Hepatic stellate cell (primary cell): ENCODE measurements around the gene ME3.
A peak's percentile ranks its signal among the peaks of the same experiment; 100 is the strongest.
"Not testable (repeated sequence)": the region's sequence is repeated elsewhere in the genome, so short reads cannot be mapped to it uniquely, and the experiment has no call there.

Source experiments
- DNase-seq: peaks from one replicate; pipeline ENCODE4 v3.0.0; 2011; ENCODE audit warnings: low spot score

Gene ME3

GRCh38 chr11:86423488-86423887, 248.9 kb downstream of the ME3 start:
- not testable (repeated sequence) for DNase-seq

GRCh38 chr11:86422371-86422770, 250.0 kb downstream of the ME3 start:
- no peak for DNase-seq

DNA sequence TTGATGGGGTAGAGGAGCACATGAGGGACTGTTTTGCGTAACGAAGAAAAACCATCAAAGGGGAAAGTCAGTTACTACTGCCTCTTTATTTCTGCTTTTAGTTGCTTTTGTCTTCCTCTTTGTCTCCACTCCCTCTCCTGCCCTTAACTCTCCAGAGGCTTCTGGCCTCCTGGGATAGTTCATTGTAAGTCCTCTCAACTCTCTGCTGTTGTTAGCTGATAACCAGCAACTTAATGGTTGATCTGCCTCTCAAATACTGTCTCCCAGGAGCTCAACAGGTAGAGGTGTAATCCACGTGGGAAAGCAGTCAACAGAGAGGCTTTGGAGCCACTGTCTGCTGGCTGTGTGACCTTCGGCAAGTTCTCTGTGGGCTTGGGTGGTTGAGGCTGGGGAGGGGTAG, 250.5 kb downstream of the ME3 start:
- no peak for DNase-seq

GRCh38 chr11:86418917-86419316, 253.5 kb downstream of the ME3 start:
- DNase-seq, result no peak

- no peak for DNase-seq
Measured at GRCh38 chr11:86418513-86418912, 253.9 kb downstream of the ME3 start.

GRCh38 chr11:86418106-86418505, 254.3 kb downstream of the ME3 start:
- DNase-seq, result no peak

GRCh38 chr11:86416951-86417350, 255.5 kb downstream of the ME3 start:
- DNase-seq, result not testable (repeated sequence)

- no peak for DNase-seq
Measured at GRCh38 chr11:86416494-86416893, 255.9 kb downstream of the ME3 start.

DNA sequence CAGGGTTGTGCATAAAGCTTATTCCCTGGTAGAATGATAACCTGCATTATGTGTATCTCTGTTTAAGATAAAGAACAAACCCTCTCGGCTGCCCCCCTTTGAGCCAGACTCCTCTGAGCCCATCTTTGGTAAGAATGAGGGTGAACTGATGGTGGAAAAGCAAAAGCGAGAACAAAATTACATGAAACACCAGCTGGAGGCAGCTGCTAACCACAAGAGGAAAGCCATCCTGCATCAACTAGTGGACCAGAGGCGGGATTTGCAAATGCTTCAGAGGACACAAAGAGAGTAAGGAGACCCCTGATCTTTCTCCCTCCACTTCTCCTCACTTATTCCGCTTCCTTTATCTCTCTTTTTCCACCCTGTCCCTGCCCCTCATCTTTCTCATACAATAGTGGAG, 257.4 kb downstream of the ME3 start:
- DNase-seq, result no peak

DNA sequence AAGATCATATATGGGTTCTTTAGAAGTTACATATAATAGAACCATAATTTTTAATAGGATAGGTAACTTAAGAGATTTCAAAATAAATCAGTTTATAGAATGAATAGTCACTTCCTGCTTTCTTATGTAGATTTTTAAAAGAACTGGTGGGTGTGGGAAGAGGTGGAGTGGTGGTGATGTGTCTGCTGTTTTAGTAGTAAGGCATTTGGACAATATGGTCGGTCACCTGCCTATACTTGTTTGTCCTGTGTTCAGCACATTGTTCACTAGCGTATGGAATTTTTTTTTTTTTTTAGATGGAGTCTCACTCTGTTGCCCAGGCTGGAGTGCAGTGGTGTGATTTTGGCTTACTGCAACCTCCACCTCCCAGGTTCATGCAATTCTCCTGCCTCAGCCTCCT, 258.4 kb downstream of the ME3 start:
- no peak for DNase-seq

DNA sequence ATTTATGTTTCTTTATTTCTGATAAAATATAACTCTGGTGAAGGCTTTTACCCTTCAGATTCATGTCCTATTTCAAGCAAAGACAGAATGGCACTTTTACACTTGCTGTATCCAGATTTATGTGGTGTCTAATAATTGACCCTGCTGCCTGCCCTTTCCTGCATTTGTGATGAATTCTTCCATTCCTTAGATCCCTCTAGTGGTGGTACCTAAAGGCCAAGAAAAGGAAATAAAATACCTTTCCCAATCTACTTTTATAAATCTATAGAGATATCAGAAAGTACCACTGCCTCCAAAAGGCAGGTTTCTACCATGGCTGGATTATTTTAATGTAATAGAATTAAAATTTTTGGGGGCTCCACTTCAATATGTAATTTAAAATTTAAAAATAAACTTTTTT, 263.6 kb downstream of the ME3 start:
- no peak for DNase-seq

DNA sequence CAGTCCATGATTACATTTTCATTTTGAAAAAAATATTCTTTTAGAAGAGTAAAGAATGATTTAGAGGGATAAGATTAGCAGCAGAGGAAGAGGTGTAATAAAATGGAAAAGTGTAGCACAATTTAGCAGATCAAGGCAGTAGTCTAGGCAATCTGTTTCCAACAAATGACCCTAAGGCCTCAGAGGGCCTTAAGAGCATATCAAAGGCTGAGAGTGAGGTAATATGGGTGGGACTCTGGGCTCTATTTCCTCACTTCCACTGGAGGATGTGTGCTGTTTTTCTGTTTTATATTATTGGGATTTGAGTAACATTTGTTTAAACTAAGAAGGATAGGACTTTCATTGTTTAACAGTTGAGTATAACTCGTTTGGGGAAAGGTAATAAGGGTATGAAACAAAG, 269.0 kb downstream of the ME3 start:
- no peak for DNase-seq

DNA sequence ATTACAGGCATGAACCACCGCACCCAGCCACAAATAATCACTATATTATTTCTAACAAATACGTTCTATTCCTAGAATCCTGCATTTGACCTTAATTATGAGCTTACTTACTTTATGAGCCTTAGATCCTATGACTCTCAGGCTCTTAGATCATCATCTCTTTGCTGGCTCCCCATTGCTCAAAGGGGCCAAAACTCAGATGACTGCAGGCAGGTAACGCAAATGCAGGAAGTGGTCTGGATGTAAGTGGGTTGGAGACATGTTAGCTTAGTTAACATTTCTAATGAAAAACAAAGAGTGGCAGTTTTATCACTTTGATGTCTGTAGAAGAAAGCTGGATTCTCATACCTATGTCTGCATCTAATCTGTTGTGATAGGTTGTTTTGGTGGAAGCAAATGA, 274.3 kb downstream of the ME3 start:
- no peak for DNase-seq

DNA sequence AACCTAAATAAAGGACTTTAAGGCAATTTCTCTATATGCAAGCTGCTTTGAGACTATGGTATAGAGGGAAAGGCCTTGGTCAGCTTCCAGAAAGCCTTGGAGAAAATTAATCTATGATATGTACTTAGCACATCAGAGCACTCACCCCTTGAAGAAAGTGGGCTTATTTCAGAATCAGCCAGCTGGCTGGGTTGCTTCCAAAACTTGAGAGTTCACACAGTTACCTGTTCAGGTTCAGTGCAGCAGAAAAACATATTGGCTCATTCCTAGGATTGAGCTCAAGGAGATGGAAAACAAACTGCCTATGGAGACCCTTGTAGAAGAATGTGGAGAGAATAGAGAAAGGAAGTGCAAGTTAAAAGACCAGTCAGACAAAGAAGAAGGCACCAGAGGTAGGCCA, 275.1 kb downstream of the ME3 start:
- no peak for DNase-seq

DNA sequence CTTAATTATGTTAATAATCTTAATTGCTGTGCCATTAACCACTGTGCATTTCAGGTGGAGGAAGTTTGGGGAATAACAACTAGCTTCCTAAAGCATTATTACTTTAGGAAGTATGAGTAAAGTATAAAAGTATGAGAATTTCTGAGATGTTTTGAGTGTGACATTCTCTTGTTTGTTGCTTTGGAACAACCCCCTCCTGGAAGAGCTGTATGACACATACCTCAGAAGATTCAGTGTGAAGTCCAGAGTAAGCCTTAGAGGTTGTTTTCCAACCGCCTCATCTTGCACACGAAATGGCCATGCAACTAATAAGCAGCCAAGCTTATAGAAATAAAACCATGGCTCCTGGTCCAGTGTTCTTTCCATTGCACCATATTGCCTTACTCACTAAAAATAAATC, 276.0 kb downstream of the ME3 start:
- peak; percentile 68 for DNase-seq

DNA sequence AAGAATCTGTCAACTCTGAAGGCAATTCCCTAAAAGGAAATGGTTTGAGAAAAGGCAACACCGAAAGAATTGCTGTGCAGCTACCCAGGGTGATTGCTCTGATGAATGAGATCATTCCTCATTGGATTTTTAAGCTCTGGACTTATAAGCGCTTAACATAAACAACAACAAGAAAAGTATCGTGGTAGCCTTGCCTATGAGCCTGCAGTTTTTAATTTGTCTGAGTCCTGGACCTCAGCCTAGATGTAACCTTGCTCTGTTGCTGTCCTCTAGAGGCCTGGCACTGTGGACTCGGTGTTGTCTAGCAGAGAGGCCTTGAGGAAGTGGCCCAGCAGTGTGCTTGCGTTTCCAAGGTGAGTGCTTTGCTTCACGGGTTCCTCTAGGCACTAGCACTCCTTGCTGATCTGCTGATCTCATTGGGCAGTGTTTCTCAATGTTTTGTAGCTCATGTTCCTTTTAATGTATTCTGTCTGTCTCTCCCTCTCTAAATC, 277.3 kb downstream of the ME3 start:
- DNase-seq, result peak; percentile 20
